ENCODE data around the gene BARX2. TPM values are rescaled to one million over a fixed set of nuclear protein-coding genes. Genes with fewer than 3 reads are reported as not detected.

The BARX2 gene
- total and polyA plus RNA-seq, 2 of the 4 experiments (the other 2 are of a cell fraction): not detected

GRCh38 chr11:129445226-129445625 is 69.6 kb downstream of the BARX2 start:
- Histone ChIP-seq H2BK20ac (ENCODE audit: low read depth, low read length) (no peak overlapping the region), H2BK15ac (ENCODE audit: low read depth, low read length) (no peak overlapping the region), H3K4me3 (ENCODE audit: insufficient read depth, low read depth, low read length) (no peak overlapping the region), H3K4me1 (ENCODE audit: control insufficient read depth, insufficient read depth, low read length) (no peaks in the 10 kb centered on the region), H3K4ac (ENCODE audit: low read depth, low read length) (no peak overlapping the region), H2AK9ac (replicated peaks; ENCODE audit: low read depth, low read length, poor library complexity) (peak overlapping the region; percentile 16), H2AFZ (replicated peaks; ENCODE audit: low read length, poor library complexity) (no peak overlapping the region), H2AK5ac (ENCODE audit: low read depth, low read length) (no peak overlapping the region), H3K27ac (ENCODE audit: insufficient read depth, low read length) (no peak overlapping the region), H3K27me3 (ENCODE audit: control insufficient read depth, insufficient read depth, low read length) (no peaks in the 10 kb centered on the region), H3K18ac (ENCODE audit: low read depth, low read length) (no peak overlapping the region), H3K9ac (ENCODE audit: low read depth, low read length) (no peak overlapping the region), H3K14ac (replicated peaks; ENCODE audit: low read depth, low read length) (no peak overlapping the region), H3K9me3 (ENCODE audit: control insufficient read depth, insufficient read depth, low read length) (peaks cover 22% of the 10 kb centered on the region), H3K23ac (ENCODE audit: low read depth, low read length) (no peak overlapping the region), H4K5ac (ENCODE audit: low read depth, low read length) (no peak overlapping the region), H4K8ac (ENCODE audit: low read depth in 2 of 2, low read length in 2 of 2) (no peak overlapping the region), H3K56ac (ENCODE audit: extremely low read depth, insufficient read depth, low read length) (no peak overlapping the region), H3K36me3 (ENCODE audit: control insufficient read depth, insufficient read depth, low read length) (no peaks in the 10 kb centered on the region), H4K20me1 (ENCODE audit: insufficient read depth, low read length) (no peaks in the 10 kb centered on the region), H3K4me2 (ENCODE audit: low read depth, low read length) (no peak overlapping the region), H3K9me1 (ENCODE audit: insufficient read depth, low read length) (no peaks in the 10 kb centered on the region), H3K79me1 (ENCODE audit: low read depth in 1 of 2, low read length in 2 of 2) (no peaks in the 10 kb centered on the region), H4K91ac (ENCODE audit: insufficient read depth, low read depth, low read length) (no peak overlapping the region), H2BK5ac (ENCODE audit: low read depth, low read length, poor library complexity, severe bottlenecking) (no peak overlapping the region), H2BK120ac (ENCODE audit: low read depth, low read length) (no peak overlapping the region)
- in situ Hi-C loops (cut with MboI; ENCODE audit: low sequenced_read_pairs) (no loop called here), dilution Hi-C loops (cut with HindIII; ENCODE audit: low sequenced_read_pairs, unreplicated experiment) (no loop called here), intact Hi-C loops (cut with micrococcal nuclease) (no loop called here)
- ATAC-seq (ENCODE audit: low read depth): no peak
- ChIA-PET POLR2A (ENCODE audit: unreplicated experiment) (no interaction called here), CTCF (no interaction called here)
- TF ChIP-seq MAZ (IDR thresholded peaks at IDR 0.05; ENCODE audit: borderline replicate concordance, low read depth, low read length): no peak
- TF ChIP-seq CEBPB (IDR thresholded peaks at IDR 0.05; ENCODE audit: low read depth, low read length): no peak
- TF ChIP-seq CTCF (conservative IDR thresholded peaks at IDR 0.05; ENCODE audit: low read depth, low read length): no peak
- no peak for DNase-seq
- WGBS, 2 experiments (ENCODE audit: extremely low coverage in 2 of 2, insufficient read length in 1 of 2): 17% methylated on average over 2 of the region's 9 CpGs; no CpG with 5 or more reads in 1 of the 2 experiments
- BruUV-seq (replicated peaks): no TSS peak

All from IMR-90 (cell line).